C4-2B (cell line): ENCODE measurements around the gene PRKG2.
A peak's percentile ranks its signal among the peaks of the same experiment; 100 is the strongest.

Experiments used
- H3K27ac ChIP-seq: fragments of 450-650 bp; 2 replicates; pipeline ENCODE4 v1.5.1; 2017
- CTCF ChIP-seq: fragments of 450-650 bp; conservative IDR thresholded peaks from 2 replicates; pipeline ENCODE4 v1.5.1; 2017; ENCODE audit warnings: mild to moderate bottlenecking
- ZFX ChIP-seq: fragments of 450-650 bp; IDR thresholded peaks from 2 replicates; pipeline ENCODE4 v1.6.1; 2017

PRKG2 gene

DNA sequence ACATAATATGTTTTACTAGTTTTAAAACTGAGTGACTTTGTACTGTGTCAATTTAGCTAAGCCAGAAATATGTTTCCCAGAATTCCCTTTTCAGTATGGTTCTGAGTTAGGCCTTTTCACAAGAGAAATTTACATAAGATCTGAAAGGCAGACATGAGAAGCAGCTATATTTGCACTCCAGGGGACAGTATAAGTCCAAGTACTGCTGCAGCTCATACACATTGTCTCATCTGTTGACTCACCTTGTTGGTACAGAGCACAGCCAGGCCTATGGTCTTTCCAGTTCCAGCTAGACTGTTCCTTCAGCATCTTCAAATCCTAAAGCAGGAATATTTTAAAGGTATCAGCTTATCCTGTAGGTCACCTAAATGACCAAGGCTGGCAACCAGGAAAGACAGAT lies 131.0 kb downstream of the PRKG2 start:
- no peak overlapping the region for H3K27ac ChIP-seq

DNA sequence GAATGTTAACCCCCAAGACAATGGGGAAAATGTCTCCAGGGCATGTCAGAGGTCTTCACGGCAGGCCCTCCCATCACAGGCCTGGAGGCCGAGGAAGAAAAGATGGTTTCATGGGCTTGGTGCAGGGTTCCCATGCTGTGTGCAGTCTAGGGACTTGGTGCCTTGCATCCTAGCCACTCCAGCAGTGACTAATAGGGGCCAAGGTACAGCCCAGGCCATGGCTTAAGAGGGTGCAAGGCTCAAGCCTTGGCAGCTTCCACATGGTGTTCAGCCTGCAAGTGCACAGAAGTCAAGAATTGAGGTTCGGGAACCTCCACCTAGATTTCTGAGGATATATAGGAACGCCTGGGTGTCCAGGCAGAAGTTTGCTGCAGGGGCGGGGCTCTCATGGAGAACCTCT lies 133.9 kb downstream of the PRKG2 start:
- no peak for TF ChIP-seq ZFX
- TF ChIP-seq CTCF: no peak
- H3K27ac ChIP-seq: no peak overlapping the region

More for the DNA sequence above, 131.0 kb downstream of the PRKG2 start:
- peak; percentile 26 for TF ChIP-seq CTCF
- TF ChIP-seq ZFX: no peak

DNA sequence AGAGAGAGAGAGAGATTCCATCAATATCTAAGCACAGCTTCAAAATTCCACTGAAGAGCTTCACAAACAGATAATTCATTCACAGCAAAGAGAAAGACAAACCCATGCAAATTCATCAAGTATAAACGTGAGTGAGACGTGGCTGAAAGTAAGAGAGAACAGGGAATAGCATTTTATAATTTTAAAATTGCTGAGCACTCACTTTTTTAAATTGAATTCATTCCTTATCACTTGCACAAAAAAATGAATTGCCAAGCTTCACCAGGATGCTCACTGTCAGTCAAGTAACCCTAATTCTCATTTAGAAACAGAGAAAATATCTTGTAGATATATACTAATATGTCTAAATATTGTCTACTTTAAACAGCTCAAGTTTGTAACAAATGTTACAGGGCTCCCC lies 144.0 kb downstream of the PRKG2 start:
- no peak for TF ChIP-seq CTCF
- no peak for TF ChIP-seq ZFX
- no peak overlapping the region for H3K27ac ChIP-seq

GRCh38 chr4:81069706-81070331 lies 145.2 kb downstream of the PRKG2 start:
- H3K27ac ChIP-seq: no peak overlapping the region

GRCh38 chr4:81065446-81065845 lies 149.6 kb downstream of the PRKG2 start:
- H3K27ac ChIP-seq: no peak overlapping the region
- TF ChIP-seq ZFX (no peak), CTCF (no peak)

More at GRCh38 chr4:81069706-81070331, 145.2 kb downstream of the PRKG2 start:
- TF ChIP-seq CTCF (peak; percentile 85), ZFX (no peak)

DNA sequence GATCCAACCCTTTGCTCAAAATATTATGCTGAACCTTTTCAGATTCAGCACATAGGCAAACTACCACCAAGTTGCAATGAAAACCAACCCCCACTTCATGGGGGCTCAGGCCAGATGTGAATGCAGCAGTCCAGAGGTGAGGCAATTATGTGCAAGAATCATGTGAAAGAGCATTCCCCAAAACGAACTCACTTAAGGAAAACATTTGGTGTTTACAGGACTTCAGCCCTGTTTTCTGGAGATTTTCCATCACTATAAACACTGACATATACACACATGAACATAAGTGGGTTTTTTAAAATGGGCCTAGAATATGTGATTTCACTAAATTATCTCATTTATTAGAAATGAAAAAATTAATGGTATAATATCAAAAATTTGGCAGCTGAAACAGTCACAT lies 153.0 kb downstream of the PRKG2 start:
- no peak overlapping the region for H3K27ac ChIP-seq
- TF ChIP-seq ZFX (no peak), CTCF (no peak)

DNA sequence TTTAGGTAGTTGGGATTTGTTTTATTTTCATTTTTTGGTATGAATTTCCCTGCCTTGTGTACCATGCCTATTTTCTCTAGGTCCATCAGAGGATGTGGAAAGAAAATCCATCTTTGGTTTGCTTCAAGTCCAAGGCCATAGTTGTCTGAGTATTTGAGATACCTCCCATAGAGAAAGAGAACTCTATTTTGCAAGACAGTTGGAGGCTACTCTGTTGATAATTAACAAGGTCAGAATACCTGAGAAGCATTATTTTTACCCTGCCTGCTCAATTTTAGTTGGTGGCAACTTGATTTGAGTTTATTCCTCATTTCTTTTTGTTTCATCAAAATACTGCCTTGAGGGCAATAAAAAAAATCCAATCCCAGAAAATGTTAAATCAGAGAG lies 153.7 kb downstream of the PRKG2 start:
- TF ChIP-seq CTCF: no peak
- no peak for TF ChIP-seq ZFX
- H3K27ac ChIP-seq: no peak overlapping the region
